Measurements from ENCODE around the gene AMN1.
"Not testable (repeated sequence)": the region's sequence is repeated elsewhere in the genome, so short reads cannot be mapped to it uniquely, and the experiment has no call there.

The AMN1 gene

GRCh38 chr12:31732926-31733548, 4.2 kb upstream of the AMN1 start:
- DNase-seq (ENCODE audit: low spot score) = no peak

- DNase-seq (ENCODE audit: low spot score) = not testable (repeated sequence)
Observed at GRCh38 chr12:31731203-31731602, 2.4 kb upstream of the AMN1 start.

GRCh38 chr12:31729705-31730104, 884 bp upstream of the AMN1 start:
- no peak for DNase-seq (ENCODE audit: low spot score)

- no peak for DNase-seq (ENCODE audit: low spot score)
Observed at GRCh38 chr12:31728289-31728916, 418 bp downstream of the AMN1 start.

GRCh38 chr12:31727192-31727591, 1.6 kb downstream of the AMN1 start:
- no peak for DNase-seq (ENCODE audit: low spot score)

GRCh38 chr12:31726575-31726974, 2.2 kb downstream of the AMN1 start:
- DNase-seq (ENCODE audit: low spot score) = no peak

GRCh38 chr12:31724557-31724956, 4.3 kb downstream of the AMN1 start:
- no peak for DNase-seq (ENCODE audit: low spot score)

GRCh38 chr12:31722580-31722979, 6.2 kb downstream of the AMN1 start:
- no peak for DNase-seq (ENCODE audit: low spot score)

GRCh38 chr12:31718542-31719198, 10.2 kb downstream of the AMN1 start:
- not testable (repeated sequence) for DNase-seq (ENCODE audit: low spot score)

GRCh38 chr12:31716998-31717397, 11.8 kb downstream of the AMN1 start:
- DNase-seq (ENCODE audit: low spot score) = not testable (repeated sequence)

- DNase-seq (ENCODE audit: low spot score) = no peak
Observed at GRCh38 chr12:31715283-31715825, 13.5 kb downstream of the AMN1 start.

GRCh38 chr12:31714406-31715271, 14.2 kb downstream of the AMN1 start:
- no peak for DNase-seq (ENCODE audit: low spot score)

GRCh38 chr12:31712877-31713276, 15.9 kb downstream of the AMN1 start:
- no peak for DNase-seq (ENCODE audit: low spot score)

GRCh38 chr12:31710021-31710818, 18.6 kb downstream of the AMN1 start:
- DNase-seq (ENCODE audit: low spot score) = no peak

- DNase-seq (ENCODE audit: low spot score) = not testable (repeated sequence)
Observed at GRCh38 chr12:31708118-31708517, 20.7 kb downstream of the AMN1 start.

- no peak for DNase-seq (ENCODE audit: low spot score)
Observed at GRCh38 chr12:31705621-31706020, 23.2 kb downstream of the AMN1 start.

GRCh38 chr12:31702047-31702446, 26.8 kb downstream of the AMN1 start:
- no peak for DNase-seq (ENCODE audit: low spot score)

- DNase-seq (ENCODE audit: low spot score) = not testable (repeated sequence)
Observed at GRCh38 chr12:31689921-31690320, 38.9 kb downstream of the AMN1 start.

- no peak for DNase-seq (ENCODE audit: low spot score)
Observed at GRCh38 chr12:31687101-31687527, 41.7 kb downstream of the AMN1 start.

GRCh38 chr12:31685801-31686200, 43.0 kb downstream of the AMN1 start:
- no peak for DNase-seq (ENCODE audit: low spot score)
